ENCODE results near the gene ST6GALNAC6.
"Not testable (repeated sequence)": the region's sequence is repeated elsewhere in the genome, so short reads cannot be mapped to it uniquely, and the experiment has no call there.

The ST6GALNAC6 gene

GRCh38 chr9:127871531-127871930 lies 27.9 kb downstream of the ST6GALNAC6 start:
- no peak for DNase-seq

GRCh38 chr9:127870887-127871286 lies 28.5 kb downstream of the ST6GALNAC6 start:
- DNase-seq = no peak

- DNase-seq = not testable (repeated sequence)
Measured at GRCh38 chr9:127870153-127870491, 29.3 kb downstream of the ST6GALNAC6 start.

- DNase-seq = peak; percentile 71
Measured at GRCh38 chr9:127869310-127870152, 29.9 kb downstream of the ST6GALNAC6 start.

GRCh38 chr9:127868278-127868902 lies 31.0 kb downstream of the ST6GALNAC6 start:
- no peak for DNase-seq

GRCh38 chr9:127867356-127868277 lies 31.8 kb downstream of the ST6GALNAC6 start:
- no peak for DNase-seq

- DNase-seq = no peak
Measured at GRCh38 chr9:127866535-127866934, 32.9 kb downstream of the ST6GALNAC6 start.

GRCh38 chr9:127865645-127866464 lies 33.5 kb downstream of the ST6GALNAC6 start:
- DNase-seq = no peak

- DNase-seq = no peak
Measured at GRCh38 chr9:127863191-127863621, 36.2 kb downstream of the ST6GALNAC6 start.

GRCh38 chr9:127862075-127863011 lies 37.1 kb downstream of the ST6GALNAC6 start:
- peak; percentile 29 for DNase-seq

GRCh38 chr9:127860779-127861178 lies 38.6 kb downstream of the ST6GALNAC6 start:
- DNase-seq = no peak

- DNase-seq = no peak
Measured at GRCh38 chr9:127860260-127860659, 39.1 kb downstream of the ST6GALNAC6 start.

GRCh38 chr9:127858041-127858512 lies 41.3 kb downstream of the ST6GALNAC6 start:
- DNase-seq = no peak

- DNase-seq = no peak
Measured at GRCh38 chr9:127857278-127857677, 42.1 kb downstream of the ST6GALNAC6 start.

- DNase-seq = no peak
Measured at GRCh38 chr9:127856729-127857116, 42.7 kb downstream of the ST6GALNAC6 start.

GRCh38 chr9:127856094-127856728 lies 43.2 kb downstream of the ST6GALNAC6 start:
- DNase-seq = no peak

- no peak for DNase-seq
Measured at GRCh38 chr9:127855522-127855921, 43.9 kb downstream of the ST6GALNAC6 start.

- no peak for DNase-seq
Measured at GRCh38 chr9:127854960-127855359, 44.4 kb downstream of the ST6GALNAC6 start.

GRCh38 chr9:127854184-127854806 lies 45.1 kb downstream of the ST6GALNAC6 start, which contains the start of gene ENG:
Gene ENG (minus strand): TSS chr9:127854658. CDS start chr9:127854355, 303 bp downstream.
- no peak for DNase-seq

All from effector CD4-positive, alpha-beta T cell (primary cell).